HepG2 (cell line): ENCODE measurements around the gene ADGRG6. TPM values are rescaled to one million over a fixed set of nuclear protein-coding genes. Genes with fewer than 3 reads are reported as not detected.

Experiments
- ETS1 ChIP-seq: sonication (generic); formaldehyde crosslinking; IDR thresholded peaks from 2 replicates; pipeline ENCODE4 v1.4.0; 2020; ENCODE audit warnings: missing genetic modification reagents
- ETV5 ChIP-seq: IDR thresholded peaks from 2 replicates; pipeline ENCODE4 v1.6.1; 2018; ENCODE audit warnings: missing biosample characterization, missing genetic modification reagents, inconsistent platforms, borderline replicate concordance
- MIER3 ChIP-seq: IDR thresholded peaks from 2 replicates; pipeline ENCODE4 v1.6.1; 2016; ENCODE audit warnings: missing compliant biosample characterization, borderline replicate concordance
- NR1H2 ChIP-seq: sonication (generic); formaldehyde crosslinking; IDR thresholded peaks from 2 replicates; pipeline ENCODE4 v1.8.1; 2022; ENCODE audit warnings: low read depth, missing genetic modification reagents, borderline replicate concordance
- RELA ChIP-seq: sonication (generic); formaldehyde crosslinking; IDR thresholded peaks from 2 replicates; pipeline ENCODE4 v1.4.0; 2020; ENCODE audit warnings: missing genetic modification reagents
- SRSF9 ChIP-seq: fragments of 200-400 bp; formaldehyde crosslinking; IDR thresholded peaks from 2 replicates; pipeline ENCODE4 v1.6.1; 2018; ENCODE audit warnings: borderline replicate concordance, mild to moderate bottlenecking, low read depth, low read length; ENCODE audit not compliant: insufficient read depth, poor library complexity, severe bottlenecking
- THRA ChIP-seq: sonication (generic); formaldehyde crosslinking; IDR thresholded peaks from 2 replicates; pipeline ENCODE4 v1.4.0; 2020; ENCODE audit warnings: missing genetic modification reagents, borderline replicate concordance
- U2AF1 ChIP-seq: fragments of 200-400 bp; formaldehyde crosslinking; optimal IDR thresholded peaks from 2 replicates; pipeline ENCODE3; 2017; ENCODE audit warnings: mild to moderate bottlenecking, low read depth, low read length
- ZBTB20 ChIP-seq: sonication (generic); formaldehyde crosslinking; IDR thresholded peaks from 2 replicates; pipeline ENCODE4 v1.8.1; 2023; ENCODE audit warnings: missing genetic modification reagents, low read depth, mild to moderate bottlenecking, borderline replicate concordance
- ZBTB21 ChIP-seq: sonication (generic); formaldehyde crosslinking; IDR thresholded peaks from 2 replicates; pipeline ENCODE4 v1.4.0; 2020; ENCODE audit warnings: missing genetic modification reagents
- ZFY ChIP-seq: sonication (generic); formaldehyde crosslinking; IDR thresholded peaks from 2 replicates; pipeline ENCODE4 v1.4.0; 2020; ENCODE audit warnings: missing genetic modification reagents
- ZNF18 ChIP-seq: sonication (generic); formaldehyde crosslinking; IDR thresholded peaks from 2 replicates; pipeline ENCODE4 v1.8.0; 2022; ENCODE audit warnings: mild to moderate bottlenecking, missing genetic modification reagents; ENCODE audit not compliant: insufficient replicate concordance
- ZNF24 ChIP-seq: fragments of 450-650 bp; IDR thresholded peaks from 2 replicates; pipeline ENCODE4 v1.6.1; 2017; ENCODE audit warnings: antibody characterized with exemption, mild to moderate bottlenecking
- ZNF30 ChIP-seq: sonication (generic); formaldehyde crosslinking; IDR thresholded peaks from 2 replicates; pipeline ENCODE4 v1.5.0; 2020; ENCODE audit warnings: mild to moderate bottlenecking, missing genetic modification reagents
- ZNF543 ChIP-seq: sonication (generic); formaldehyde crosslinking; IDR thresholded peaks from 2 replicates; pipeline ENCODE4 v1.4.0; 2020; ENCODE audit warnings: mild to moderate bottlenecking, missing genetic modification reagents
- ZNF563 ChIP-seq: sonication (generic); formaldehyde crosslinking; IDR thresholded peaks from 2 replicates; pipeline ENCODE4 v1.8.0; 2022; ENCODE audit warnings: mild to moderate bottlenecking, moderate library complexity, missing genetic modification reagents
- ZNF644 ChIP-seq: IDR thresholded peaks from 2 replicates; pipeline ENCODE4 v1.6.1; 2016; ENCODE audit warnings: low read depth
- ZNF713 ChIP-seq: sonication (generic); formaldehyde crosslinking; IDR thresholded peaks from 2 replicates; pipeline ENCODE4 v1.4.0; 2020; ENCODE audit warnings: mild to moderate bottlenecking, missing genetic modification reagents
- ZSCAN20 ChIP-seq: sonication (generic); formaldehyde crosslinking; IDR thresholded peaks from 2 replicates; pipeline ENCODE4 v1.4.0; 2020; ENCODE audit warnings: missing genetic modification reagents, mild to moderate bottlenecking, borderline replicate concordance
- polyA plus RNA-seq, 8 experiments: library from polyadenylated mRNA; depleted of rRNA in 3 of 8; stranded (reverse) in 7 of 8; unstranded in 1 of 8; fragments of >200 nt; fragmentation: Illumina TruSeq in 4 of 8; extraction: Trizol in 4 of 8; gene quantifications; 2 replicates each; pipeline versions ENCODE4 v1.2.1 to v1.2.3, GENCODE V29; 2011 to 2016; ENCODE audit warnings: low read depth in 4 of 8, missing spikeins in 1 of 8, mixed read lengths in 1 of 8; ENCODE audit not compliant: insufficient read depth in 1 of 8
- total RNA-seq, 5 experiments: library from RNA; depleted of rRNA; stranded (reverse); fragments of >200 nt; fragmentation: Illumina TruSeq; extraction: Trizol; gene quantifications; 2 replicates each; pipeline ENCODE4 v1.2.3, GENCODE V29; 2016; ENCODE audit warnings: low read depth in 1 of 5
- TF ChIP-seq, protein P1 (sequence below): sonication (generic); formaldehyde crosslinking; IDR thresholded peaks from 2 replicates; pipeline ENCODE4 v1.4.0; 2020; ENCODE audit warnings: missing genetic modification reagents

The ADGRG6 gene
- total and polyA plus RNA-seq, 2 of the 13 experiments (the other 11 are each of a cell fraction or from before 2014, with no cell fraction given), result 129 to 249 TPM

DNA sequence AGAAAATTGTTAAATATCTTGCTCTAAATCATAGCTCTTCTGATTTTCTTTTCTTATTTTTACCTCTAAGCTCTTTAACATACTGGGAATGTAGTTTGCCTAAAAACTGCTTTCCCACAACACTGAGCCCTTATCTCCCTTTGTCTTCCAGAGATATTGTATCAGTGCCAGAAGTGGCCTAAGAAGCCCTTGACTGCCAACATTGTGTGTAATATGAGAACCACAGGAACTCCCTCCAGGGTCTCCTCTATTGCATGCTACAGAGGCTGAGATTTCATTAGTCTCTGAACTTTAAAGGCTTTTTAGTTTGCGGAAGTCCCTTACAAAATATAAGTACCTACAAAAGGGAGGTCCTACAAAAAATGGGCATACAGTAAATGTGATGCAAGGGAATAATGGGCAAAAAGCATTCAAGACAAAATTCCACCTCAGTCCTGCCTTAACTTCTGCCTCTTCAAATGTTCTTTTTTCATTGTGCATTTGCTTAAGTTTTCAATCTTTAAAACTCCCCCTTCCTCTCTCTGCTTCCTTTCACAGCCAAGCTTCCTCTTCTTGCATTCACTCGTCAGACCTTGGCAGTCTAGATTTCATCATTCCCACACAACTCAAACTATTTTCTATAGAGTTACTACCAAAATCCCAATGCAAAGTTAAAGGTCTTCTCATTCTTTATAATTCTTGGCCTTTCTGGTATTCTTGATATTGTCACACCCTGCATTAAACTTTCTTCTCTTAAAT is 76.5 kb downstream of the ADGRG6 start (continued):
- TF ChIP-seq ZNF543 (CRISPR knock-in tag) (no peak), ZFY (CRISPR knock-in tag) (no peak), ZNF24 (no peak), ETV5 (CRISPR knock-in tag) (peak; percentile 39; the same call in 1 of the 2 replicates), ZNF18 (CRISPR knock-in tag) (no peak), ZBTB20 (CRISPR knock-in tag) (no peak), THRA (CRISPR knock-in tag) (peak; percentile 78; the same call in 1 of the 2 replicates), ZNF563 (CRISPR knock-in tag) (no peak), ZNF644 (no peak), ZSCAN20 (CRISPR knock-in tag) (no peak), RELA (no peak), MIER3 (no peak), NR1H2 (CRISPR knock-in tag) (no peak), ETS1 (CRISPR knock-in tag) (no peak), ZNF30 (CRISPR knock-in tag) (no peak), ZNF713 (CRISPR knock-in tag) (no peak), SRSF9 (no peak), ZBTB21 (CRISPR knock-in tag) (no peak), U2AF1 (no peak)
- TF ChIP-seq, protein P1, sequence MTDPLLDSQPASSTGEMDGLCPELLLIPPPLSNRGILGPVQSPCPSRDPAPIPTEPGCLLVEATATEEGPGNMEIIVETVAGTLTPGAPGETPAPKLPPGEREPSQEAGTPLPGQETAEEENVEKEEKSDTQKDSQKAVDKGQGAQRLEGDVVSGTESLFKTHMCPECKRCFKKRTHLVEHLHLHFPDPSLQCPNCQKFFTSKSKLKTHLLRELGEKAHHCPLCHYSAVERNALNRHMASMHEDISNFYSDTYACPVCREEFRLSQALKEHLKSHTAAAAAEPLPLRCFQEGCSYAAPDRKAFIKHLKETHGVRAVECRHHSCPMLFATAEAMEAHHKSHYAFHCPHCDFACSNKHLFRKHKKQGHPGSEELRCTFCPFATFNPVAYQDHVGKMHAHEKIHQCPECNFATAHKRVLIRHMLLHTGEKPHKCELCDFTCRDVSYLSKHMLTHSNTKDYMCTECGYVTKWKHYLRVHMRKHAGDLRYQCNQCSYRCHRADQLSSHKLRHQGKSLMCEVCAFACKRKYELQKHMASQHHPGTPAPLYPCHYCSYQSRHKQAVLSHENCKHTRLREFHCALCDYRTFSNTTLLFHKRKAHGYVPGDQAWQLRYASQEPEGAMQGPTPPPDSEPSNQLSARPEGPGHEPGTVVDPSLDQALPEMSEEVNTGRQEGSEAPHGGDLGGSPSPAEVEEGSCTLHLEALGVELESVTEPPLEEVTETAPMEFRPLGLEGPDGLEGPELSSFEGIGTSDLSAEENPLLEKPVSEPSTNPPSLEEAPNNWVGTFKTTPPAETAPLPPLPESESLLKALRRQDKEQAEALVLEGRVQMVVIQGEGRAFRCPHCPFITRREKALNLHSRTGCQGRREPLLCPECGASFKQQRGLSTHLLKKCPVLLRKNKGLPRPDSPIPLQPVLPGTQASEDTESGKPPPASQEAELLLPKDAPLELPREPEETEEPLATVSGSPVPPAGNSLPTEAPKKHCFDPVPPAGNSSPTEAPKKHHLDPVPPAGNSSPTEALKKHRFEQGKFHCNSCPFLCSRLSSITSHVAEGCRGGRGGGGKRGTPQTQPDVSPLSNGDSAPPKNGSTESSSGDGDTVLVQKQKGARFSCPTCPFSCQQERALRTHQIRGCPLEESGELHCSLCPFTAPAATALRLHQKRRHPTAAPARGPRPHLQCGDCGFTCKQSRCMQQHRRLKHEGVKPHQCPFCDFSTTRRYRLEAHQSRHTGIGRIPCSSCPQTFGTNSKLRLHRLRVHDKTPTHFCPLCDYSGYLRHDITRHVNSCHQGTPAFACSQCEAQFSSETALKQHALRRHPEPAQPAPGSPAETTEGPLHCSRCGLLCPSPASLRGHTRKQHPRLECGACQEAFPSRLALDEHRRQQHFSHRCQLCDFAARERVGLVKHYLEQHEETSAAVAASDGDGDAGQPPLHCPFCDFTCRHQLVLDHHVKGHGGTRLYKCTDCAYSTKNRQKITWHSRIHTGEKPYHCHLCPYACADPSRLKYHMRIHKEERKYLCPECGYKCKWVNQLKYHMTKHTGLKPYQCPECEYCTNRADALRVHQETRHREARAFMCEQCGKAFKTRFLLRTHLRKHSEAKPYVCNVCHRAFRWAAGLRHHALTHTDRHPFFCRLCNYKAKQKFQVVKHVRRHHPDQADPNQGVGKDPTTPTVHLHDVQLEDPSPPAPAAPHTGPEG, result no peak
